Transverse colon (tissue), 4 donors: ENCODE results near the gene TCEAL4. TPM values are rescaled to one million over a fixed set of nuclear protein-coding genes. Genes with fewer than 3 reads are reported as not detected.
"Not testable (repeated sequence)": the region's sequence is repeated elsewhere in the genome, so short reads cannot be mapped to it uniquely, and the experiment has no call there.

Source experiments
- DNase-seq: peaks from one replicate; pipeline ENCODE4 v3.0.0-alpha.2; 2019
- H3K27ac ChIP-seq, 4 donors: fragments of 200-600 bp; sonication (generic); 2 replicates each; pipeline ENCODE4 v1.5.1; 2016 to 2018; ENCODE audit warnings: inconsistent platforms in 4 of 4
- H3K27me3 ChIP-seq: fragments of 200-600 bp; sonication (generic); 2 replicates; pipeline ENCODE4 v1.5.1; 2017; ENCODE audit warnings: inconsistent platforms
- H3K36me3 ChIP-seq, 4 donors: fragments of 200-600 bp; sonication (generic); 2 replicates each; pipeline ENCODE4 v1.5.1; 2017 to 2019; ENCODE audit warnings: inconsistent platforms in 4 of 4
- H3K4me1 ChIP-seq, 4 donors: fragments of 200-600 bp; sonication (generic); 2 replicates each; pipeline ENCODE4 v1.5.1; 2017 to 2020; ENCODE audit warnings: inconsistent platforms in 4 of 4
- H3K4me3 ChIP-seq, 4 donors: fragments of 200-600 bp; sonication (generic); 1 replicate in 1 of 4; 2 replicates in 3 of 4; pipeline versions ENCODE4 v1.5.1 to v1.6.1; 2017 to 2019; ENCODE audit warnings: inconsistent platforms in 4 of 4
- H3K9me3 ChIP-seq, 2 donors: fragments of 200-600 bp; sonication (generic); 2 replicates each; pipeline ENCODE4 v1.5.1; 2017 to 2019; ENCODE audit warnings: inconsistent platforms in 2 of 2
- CTCF ChIP-seq, 5 experiments: fragments of 200-600 bp in 3 of 5; fragments of 450-650 bp in 2 of 5; sonication (generic) in 3 of 5; IDR thresholded peaks; 1 replicate in 2 of 5; 2 replicates in 3 of 5; pipeline ENCODE4 v1.5.1; 2016 to 2017; ENCODE audit warnings: antibody characterized with exemption in 5 of 5, inconsistent platforms in 3 of 5, mild to moderate bottlenecking in 2 of 5, moderate library complexity in 1 of 5
- EP300 ChIP-seq: sonication (generic); formaldehyde crosslinking; IDR thresholded peaks from one replicate; pipeline ENCODE4 v1.6.1; 2017; ENCODE audit warnings: antibody characterized with exemption, low read depth
- POLR2A ChIP-seq: fragments of 450-650 bp; IDR thresholded peaks from one replicate; pipeline ENCODE4 v1.6.1; 2016; ENCODE audit warnings: antibody characterized with exemption, mild to moderate bottlenecking, moderate library complexity
- POLR2AphosphoS5 ChIP-seq, 3 donors: sonication (generic); formaldehyde crosslinking; IDR thresholded peaks; one replicate each; pipeline ENCODE4 v1.6.1; 2016; ENCODE audit warnings: antibody characterized with exemption in 3 of 3
- WGBS, 2 donors: methylation state at CpG; one replicate each; pipeline ENCODE4 v1.1.5; 2018; ENCODE audit warnings: low coverage in 1 of 2; 5-methylcytosine and 5-hydroxymethylcytosine counted together
- in situ Hi-C, 4 donors: fragments of 200-750 bp; cut with MboI; loops; one replicate each; pipeline versions ENCODE4 v1.15.0 to v1.15.1; 2017; ENCODE audit warnings: low sequenced_read_pairs in 3 of 4, low pct_ligation_motif_present in 1 of 4, low pct_unique_long_range_greater_than_20kb in 1 of 4
- intact Hi-C: fragments of 100-400 bp; cut with DNase I; formaldehyde crosslinking; loops from one replicate; pipeline ENCODE4 v1.15.1; 2023; ENCODE audit warnings: low total_unique reads
- total RNA-seq, 4 donors: library from RNA; depleted of rRNA; stranded (reverse); fragments of >200 nt; gene quantifications; one replicate each; pipeline ENCODE4 v1.1.0, GENCODE V29; 2016

TCEAL4 gene
- total RNA-seq, 4 donors from 2014 or later, result 25.5 to 118 (median 55.6) TPM

DNA sequence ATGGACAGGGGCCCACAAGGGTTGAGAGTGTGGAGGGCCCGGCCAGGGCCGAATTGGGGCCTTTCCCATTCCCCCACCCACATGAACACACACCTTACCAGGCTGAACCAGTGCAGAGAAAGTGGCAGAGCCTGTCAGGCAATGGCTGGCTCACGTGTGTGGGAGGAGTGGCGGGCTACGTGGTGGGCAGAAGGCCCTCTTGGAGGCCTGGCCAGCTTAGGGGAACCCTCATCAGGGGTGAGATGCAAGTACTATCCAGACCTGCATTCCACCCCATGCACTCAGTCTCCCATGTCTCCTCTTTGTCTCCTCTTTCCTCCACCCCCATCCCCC lies 965 bp downstream of the TCEAL4 start:
- Histone ChIP-seq H3K4me1 (peaks cover 0 to 6% (median 0%) of the 10 kb centered on the region in 4 donors), H3K27me3 (no peaks in the 10 kb centered on the region), H3K27ac (peak overlapping the region; percentile 78 to 87 (median 84)), H3K36me3 (no peaks in the 10 kb centered on the region), H3K9me3 (no peaks in the 10 kb centered on the region), H3K4me3 (peak overlapping the region; percentile 48 to 64 (median 56))
- 40% methylated on average over 5 of the region's 5 CpGs; no CpG with 5 or more reads in 1 of the 2 donors for WGBS, 2 donors
- no peak for DNase-seq
- TF ChIP-seq POLR2AphosphoS5 (IDR thresholded peaks at IDR 0.05) (no peak), CTCF (IDR thresholded peaks at IDR 0.05) (no peak), EP300 (no peak), POLR2A (no peak)
- intact Hi-C loops (no loop called here), in situ Hi-C loops (no loop called here)

GRCh38 chrX:103586659-103587058 lies 1.3 kb downstream of the TCEAL4 start:
- peak overlapping the region; percentile 78 to 87 (median 84) for H3K27ac ChIP-seq
- TF ChIP-seq CTCF (IDR thresholded peaks at IDR 0.05) (no peak), POLR2A (no peak), POLR2AphosphoS5 (IDR thresholded peaks at IDR 0.05) (no peak), EP300 (no peak)
- 51% methylated on average over 4 of the region's 4 CpGs; no CpG with 5 or more reads in 1 of the 2 donors for WGBS, 2 donors
- in situ Hi-C loops (no loop called here), intact Hi-C loops (no loop called here)
- DNase-seq, result no peak
- peaks cover 0 to 6% (median 0%) of the 10 kb centered on the region in 4 donors for H3K4me1 ChIP-seq
- H3K4me3 ChIP-seq, result peak overlapping the region in 2 of 4 donors; percentile 57 to 64
- no peaks in the 10 kb centered on the region for H3K36me3 ChIP-seq
- H3K27me3 ChIP-seq, result no peaks in the 10 kb centered on the region
- H3K9me3 ChIP-seq, result no peaks in the 10 kb centered on the region

- intact Hi-C loops, H3K27ac ChIP-seq, H3K27me3 ChIP-seq, H3K4me1 ChIP-seq, H3K9me3 ChIP-seq, in situ Hi-C loops, H3K36me3 ChIP-seq, DNase-seq, H3K4me3 ChIP-seq: not testable (repeated sequence)
- WGBS, 2 donors, result 97 to 100% methylated on average over 1 of the region's 1 CpG
Measured at GRCh38 chrX:103592295-103592694, 7.0 kb downstream of the TCEAL4 start.

DNA sequence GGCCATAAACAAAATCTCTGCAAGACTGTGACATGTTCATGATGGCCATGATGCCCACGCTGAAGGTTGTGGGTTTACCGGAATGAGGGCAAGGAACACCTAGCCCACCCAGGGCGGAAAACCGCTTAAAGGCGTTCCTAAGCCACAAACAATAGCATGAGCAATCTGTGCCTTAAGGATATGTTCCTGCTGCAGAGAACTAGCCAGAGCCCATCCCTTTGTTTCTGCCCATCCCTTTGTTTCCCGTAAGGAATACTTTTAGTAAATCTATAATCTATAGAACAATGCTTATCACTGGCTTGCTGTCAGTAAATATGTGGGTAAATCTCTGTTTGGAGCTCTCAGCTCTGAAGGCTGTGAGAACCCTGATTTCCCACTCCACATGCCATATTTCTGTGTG lies 9.9 kb downstream of the TCEAL4 start:
- H3K9me3 ChIP-seq, in situ Hi-C loops: not testable (repeated sequence)

GRCh38 chrX:103607364-103608305 lies 22.3 kb downstream of the TCEAL4 start, which contains the start of gene TCEAL3:
TCEAL3 (plus strand) TSS chrX:103607963; CDS start chrX:103609065, 1,102 bp downstream.
- no peaks in the 10 kb centered on the region for H3K9me3 ChIP-seq
- TF ChIP-seq POLR2AphosphoS5 (IDR thresholded peaks at IDR 0.05) (peak in 2 of 3 donors; percentile 23 to 66), CTCF (IDR thresholded peaks at IDR 0.05) (no peak), EP300 (no peak), POLR2A (peak; percentile 37)
- intact Hi-C loops, result no loop called here
- WGBS, 2 donors, result 31% methylated on average over 42 of the region's 59 CpGs; no CpG with 5 or more reads in 1 of the 2 donors
- peak within 1 kb of the TSS; percentile 50 to 77 (median 54) for H3K4me3 ChIP-seq
- in situ Hi-C loops, result no loop called here
- H3K4me1 ChIP-seq, result no peaks in the 10 kb centered on the region
- H3K27me3 ChIP-seq, result no peaks in the 10 kb centered on the region
- peak; percentile 51 for DNase-seq
- H3K36me3 ChIP-seq, result no peaks in the 10 kb centered on the region
- H3K27ac ChIP-seq, result peak within 1 kb of the TSS; percentile 81 to 88 (median 86)

More for the DNA sequence above, 9.9 kb downstream of the TCEAL4 start:
- DNase-seq, H3K27ac ChIP-seq, H3K4me3 ChIP-seq, H3K4me1 ChIP-seq, H3K27me3 ChIP-seq, H3K36me3 ChIP-seq, intact Hi-C loops: not testable (repeated sequence)
- WGBS, 2 donors, result 94% methylated on average over 6 of the region's 6 CpGs; no CpG with 5 or more reads in 1 of the 2 donors
